NCI-H1694 treated with DMSO at 0.1 percent for 48 hours (cell line): ENCODE results near the gene AQP9.
"Not testable (repeated sequence)": the region's sequence is repeated elsewhere in the genome, so short reads cannot be mapped to it uniquely, and the experiment has no call there.

ENCODE experiments used
- DNase-seq: peaks from one replicate; lab custom pipeline; 2025; lab: John Stamatoyannopoulos, UW

AQP9 gene

DNA sequence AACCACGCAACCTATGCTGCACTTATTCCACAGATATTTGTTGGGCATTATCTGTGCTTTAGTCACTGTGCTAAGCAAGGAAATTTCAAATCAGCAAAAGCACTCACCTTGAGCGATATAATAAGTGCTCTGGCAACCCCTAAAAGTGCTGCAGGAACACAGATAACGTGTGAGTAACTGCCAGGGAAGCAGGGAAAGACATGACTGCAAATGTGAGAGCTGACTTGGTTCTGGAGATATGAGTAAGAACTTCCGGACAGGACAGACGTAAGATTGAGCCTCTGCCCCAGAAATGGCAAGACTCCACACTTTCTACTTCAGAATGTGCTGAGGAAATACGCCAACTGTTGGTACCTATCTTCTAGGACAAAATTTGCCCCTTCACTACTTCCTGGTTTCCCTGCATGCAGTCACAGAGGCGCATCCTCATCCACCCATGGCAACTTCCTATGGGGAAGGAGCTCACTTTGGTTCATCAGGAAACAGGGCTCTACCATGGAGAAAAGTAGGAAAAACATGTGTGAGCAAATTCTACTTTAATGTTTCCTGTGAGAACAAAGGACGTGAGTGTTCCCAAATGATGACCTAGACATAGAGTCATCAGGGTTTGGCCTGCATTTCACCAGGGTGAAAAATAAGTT lies 41.7 kb downstream of the AQP9 start:
- DNase-seq: no peak

DNA sequence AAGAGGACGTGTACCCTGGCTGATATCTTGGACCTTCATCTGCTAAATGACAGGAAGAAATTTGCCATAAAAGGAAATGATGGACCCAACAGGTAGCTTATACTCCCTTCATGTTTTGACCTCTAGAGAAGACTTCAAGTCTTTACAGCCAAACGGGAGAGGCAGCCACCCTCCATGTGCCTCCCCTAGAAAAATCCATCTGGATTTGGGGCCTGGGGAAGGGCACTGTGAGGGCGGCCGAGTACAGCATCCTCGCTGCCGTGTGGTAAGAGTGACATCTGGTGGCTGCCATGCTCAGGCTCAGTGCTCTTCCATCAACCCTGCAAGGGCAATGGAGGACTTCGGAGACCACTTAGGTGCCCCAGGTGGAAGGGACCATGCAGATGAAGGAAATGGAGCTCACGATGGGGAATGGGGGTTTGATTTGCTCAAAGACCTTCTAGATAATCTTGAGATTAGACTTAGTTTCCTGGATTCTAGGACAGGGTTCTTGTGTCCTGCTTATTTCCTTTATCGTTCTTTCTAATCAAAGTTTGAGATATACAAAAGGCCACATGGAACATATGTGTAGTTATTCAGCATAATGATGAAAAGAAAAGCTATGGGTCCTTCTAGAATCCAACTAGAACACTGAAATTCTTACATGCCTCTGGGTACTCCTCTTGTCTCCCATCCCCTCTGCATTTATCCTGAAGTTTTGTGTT lies 44.4 kb downstream of the AQP9 start:
- peak; percentile 18 for DNase-seq

- no peak for DNase-seq
These were observed 47.3 kb downstream of the AQP9 start for GRCh38 chr15:58185439-58185838.

DNA sequence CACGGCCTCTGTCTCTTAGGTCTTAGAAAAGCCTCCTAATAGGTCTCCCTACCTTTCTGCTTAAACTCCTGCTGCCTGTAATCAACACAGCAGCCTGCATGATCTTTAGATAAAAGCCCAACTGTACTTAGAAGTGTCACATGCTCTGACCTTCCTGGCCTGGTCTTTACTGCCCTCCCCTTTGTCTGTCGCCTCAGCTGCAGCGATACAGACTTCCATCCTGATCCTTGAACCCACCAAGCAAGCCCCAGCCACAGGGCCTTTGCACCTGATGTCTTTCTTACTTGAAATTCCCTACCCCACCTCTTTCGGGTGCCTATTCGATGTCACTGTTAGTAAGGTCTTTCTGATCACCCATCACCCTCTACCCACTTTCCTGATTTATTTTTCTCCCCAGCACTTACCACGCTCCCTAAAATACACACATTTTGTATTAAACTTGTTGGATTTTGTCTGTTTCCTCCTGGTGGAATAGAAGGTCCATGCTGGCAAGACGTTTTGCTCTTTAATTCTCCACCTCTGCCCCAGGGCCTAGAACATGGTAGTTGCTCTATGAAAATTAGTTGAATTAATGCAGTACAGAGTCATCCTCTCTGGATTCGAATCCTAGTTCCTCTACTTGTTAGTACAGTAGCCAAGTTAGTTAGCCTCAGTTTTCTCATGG lies 51.1 kb downstream of the AQP9 start:
- DNase-seq: no peak

DNA sequence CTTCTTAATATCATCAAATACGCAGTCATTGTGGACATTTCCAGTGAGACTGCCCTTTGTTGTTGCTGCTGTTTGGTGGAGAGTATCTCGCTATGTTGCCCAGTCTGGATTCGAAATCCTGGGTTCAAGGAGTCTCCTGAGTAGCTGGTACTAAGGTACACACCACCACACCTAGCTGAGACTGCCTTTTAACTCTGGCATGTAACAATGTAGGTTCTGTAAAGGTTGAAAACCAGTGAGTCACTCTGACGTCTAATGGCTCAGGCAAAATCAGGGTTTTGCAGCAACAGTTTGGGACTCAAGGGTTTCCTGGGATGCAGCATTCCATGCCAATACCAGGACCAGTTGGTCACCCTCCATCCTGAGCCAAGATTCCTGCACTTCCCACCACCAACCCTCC lies 52.2 kb downstream of the AQP9 start:
- DNase-seq: no peak

DNA sequence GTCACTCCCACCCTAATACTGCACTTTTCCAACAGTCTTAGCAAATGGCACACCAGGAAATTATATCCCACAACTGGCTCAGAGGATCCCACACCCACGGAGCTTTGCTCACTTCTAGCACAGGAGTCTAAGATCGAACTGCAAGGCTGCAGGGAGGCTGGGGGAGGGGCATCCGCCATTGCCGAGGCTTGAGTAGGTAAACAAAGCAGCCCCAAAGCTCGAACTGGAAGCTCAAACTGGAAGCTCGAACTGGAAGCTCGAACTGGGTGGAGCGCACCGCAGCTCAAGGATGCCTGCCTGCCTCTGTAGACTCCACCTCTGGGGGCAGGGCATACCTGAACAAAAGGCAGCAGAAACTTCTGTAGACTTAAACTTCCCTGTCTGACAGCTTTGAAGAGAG lies 55.5 kb downstream of the AQP9 start:
- DNase-seq: not testable (repeated sequence)

GRCh38 chr15:58200739-58201138 lies 62.6 kb downstream of the AQP9 start:
- DNase-seq: no peak

GRCh38 chr15:58201516-58201915 lies 63.3 kb downstream of the AQP9 start:
- DNase-seq: no peak

- DNase-seq: no peak
These were observed 65.4 kb downstream of the AQP9 start for GRCh38 chr15:58203537-58203936.

GRCh38 chr15:58206151-58206550 lies 68.0 kb downstream of the AQP9 start:
- no peak for DNase-seq

DNA sequence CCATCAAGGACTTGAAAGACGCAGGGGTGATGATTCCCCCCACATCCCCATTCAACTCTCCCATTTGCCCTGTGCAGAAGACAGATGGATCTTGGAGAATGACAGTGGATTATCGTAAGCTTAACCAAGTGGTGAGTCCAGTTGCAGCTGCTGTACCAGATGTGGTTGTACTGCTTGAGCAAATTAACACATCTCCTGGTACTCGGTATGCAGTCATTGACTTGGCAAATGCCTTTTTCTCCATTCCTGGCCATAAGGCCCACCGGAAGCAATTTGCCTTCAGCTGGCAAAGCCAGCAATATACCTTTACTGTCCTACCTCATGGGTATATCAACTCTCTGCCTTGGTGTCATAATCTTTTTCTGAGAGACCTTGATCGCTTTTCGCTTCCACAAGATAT lies 70.0 kb downstream of the AQP9 start:
- not testable (repeated sequence) for DNase-seq

- DNase-seq: not testable (repeated sequence)
These were observed 70.9 kb downstream of the AQP9 start for GRCh38 chr15:58209007-58209481.

DNA sequence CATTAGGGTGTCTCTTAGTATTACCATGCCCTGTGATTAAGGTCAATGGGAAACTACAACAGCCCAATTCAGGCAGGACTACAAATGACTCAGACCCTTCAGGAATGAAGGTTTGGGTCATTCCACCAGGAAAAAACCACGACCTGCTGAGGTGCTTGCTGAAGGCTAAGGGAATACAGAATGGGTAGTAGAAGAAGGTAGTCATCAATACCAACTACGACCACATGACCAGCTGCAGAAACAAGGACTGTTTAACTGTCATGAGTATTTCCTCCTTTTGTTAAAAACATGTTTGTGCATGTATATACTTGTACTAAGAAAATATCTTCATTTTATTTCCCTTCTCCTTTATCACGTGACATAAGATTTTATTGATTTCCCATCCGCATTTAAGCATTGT lies 71.8 kb downstream of the AQP9 start:
- DNase-seq: not testable (repeated sequence)

DNA sequence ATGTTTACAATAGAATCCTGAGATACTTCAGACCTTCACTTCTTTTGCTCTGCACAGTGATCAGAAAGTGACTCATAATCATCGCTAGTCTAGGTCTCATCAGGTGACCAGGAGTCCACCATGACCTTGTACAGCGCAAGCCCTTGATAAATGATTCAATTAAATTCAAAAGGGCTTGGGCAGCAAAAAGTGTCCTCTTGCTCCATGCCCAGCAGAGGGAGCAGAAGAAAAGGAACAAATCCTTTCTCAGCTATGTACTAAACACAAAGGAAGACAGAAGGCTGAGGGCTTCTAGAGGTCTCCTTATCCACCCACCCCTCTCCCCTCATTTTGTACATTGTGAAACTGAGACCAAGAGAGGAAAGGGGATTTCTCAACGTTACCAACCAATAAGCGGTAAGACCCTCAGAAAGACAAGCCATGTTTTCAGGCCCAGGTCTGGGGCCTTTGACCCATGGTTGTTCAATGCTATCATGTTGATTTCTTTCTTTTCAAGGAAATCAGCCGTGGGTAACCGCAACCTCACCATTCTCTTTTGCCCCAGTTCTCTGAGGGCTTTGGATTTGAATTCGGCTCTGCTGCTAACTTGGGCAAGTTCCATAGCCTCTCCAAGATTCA lies 74.8 kb downstream of the AQP9 start:
- peak; percentile 8 for DNase-seq

DNA sequence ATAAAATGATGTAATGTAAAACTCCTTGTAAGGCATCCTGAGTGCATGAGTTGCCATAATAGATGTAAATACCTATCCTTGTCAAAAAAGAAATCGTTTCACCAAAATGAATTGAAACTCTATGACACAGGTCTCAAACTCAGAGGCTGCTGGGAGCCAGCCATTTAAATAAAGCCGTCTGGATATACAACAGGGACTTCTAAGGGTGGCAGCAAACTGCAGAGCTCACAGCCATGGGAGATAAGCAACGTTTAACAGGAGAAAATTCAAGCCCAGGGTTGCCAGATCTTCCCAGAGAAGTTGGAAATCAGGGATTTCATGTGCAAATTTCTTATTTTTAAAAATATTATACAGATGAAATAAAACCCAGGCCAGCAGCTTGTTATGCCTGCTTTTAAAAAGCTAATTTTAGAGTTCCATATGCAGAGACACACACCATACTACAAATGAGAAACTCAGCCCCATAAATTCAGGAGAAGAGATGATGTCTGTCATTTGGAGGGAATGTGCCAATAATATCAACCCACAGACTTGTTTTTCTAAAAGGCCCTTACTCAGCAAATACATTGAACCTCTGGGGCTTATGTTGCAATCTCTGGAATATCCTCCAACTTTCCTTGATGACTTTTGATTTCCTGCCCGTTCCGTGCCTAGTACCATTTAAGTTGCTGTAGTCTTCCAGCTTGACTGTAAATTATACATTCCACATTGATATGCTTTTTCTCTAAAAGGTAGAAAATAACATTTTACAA lies 75.6 kb downstream of the AQP9 start:
- DNase-seq: no peak

GRCh38 chr15:58214591-58215340 lies 76.6 kb downstream of the AQP9 start:
- no peak for DNase-seq

GRCh38 chr15:58217460-58217859 lies 79.3 kb downstream of the AQP9 start:
- DNase-seq: no peak

DNA sequence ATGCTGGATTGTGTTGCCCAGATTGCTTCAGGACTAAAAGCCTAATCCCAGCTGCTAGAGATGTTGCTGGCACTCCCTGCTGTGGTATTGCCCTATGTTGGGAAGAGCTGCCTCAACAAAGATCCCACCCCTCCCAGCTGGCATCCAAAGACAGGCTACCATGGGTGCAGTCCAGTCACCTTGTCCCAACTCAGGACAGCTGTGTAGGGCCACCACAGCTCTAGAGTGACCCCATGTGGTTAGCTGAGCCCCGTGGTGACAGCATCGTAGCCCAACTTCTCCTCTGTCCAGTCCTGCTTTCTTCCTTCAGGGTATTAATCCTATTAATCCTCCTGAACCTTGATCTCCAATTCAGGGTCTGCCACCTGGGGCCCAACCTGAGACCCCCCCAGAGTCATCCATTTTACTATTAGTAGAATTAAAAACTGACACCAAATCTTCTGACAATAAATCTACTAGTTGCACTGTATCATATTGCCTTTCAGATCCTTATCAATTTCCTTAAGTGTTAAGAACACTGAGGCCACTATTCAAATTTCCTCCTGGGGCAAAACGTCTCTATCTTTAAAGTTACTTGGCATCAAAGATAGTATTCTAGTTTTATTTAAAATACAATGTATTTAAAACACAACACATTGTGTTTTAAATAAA lies 83.5 kb downstream of the AQP9 start:
- no peak for DNase-seq

GRCh38 chr15:58222679-58223078 lies 84.5 kb downstream of the AQP9 start:
- DNase-seq: no peak

- no peak for DNase-seq
These were observed 85.3 kb downstream of the AQP9 start for GRCh38 chr15:58223432-58223831.

DNA sequence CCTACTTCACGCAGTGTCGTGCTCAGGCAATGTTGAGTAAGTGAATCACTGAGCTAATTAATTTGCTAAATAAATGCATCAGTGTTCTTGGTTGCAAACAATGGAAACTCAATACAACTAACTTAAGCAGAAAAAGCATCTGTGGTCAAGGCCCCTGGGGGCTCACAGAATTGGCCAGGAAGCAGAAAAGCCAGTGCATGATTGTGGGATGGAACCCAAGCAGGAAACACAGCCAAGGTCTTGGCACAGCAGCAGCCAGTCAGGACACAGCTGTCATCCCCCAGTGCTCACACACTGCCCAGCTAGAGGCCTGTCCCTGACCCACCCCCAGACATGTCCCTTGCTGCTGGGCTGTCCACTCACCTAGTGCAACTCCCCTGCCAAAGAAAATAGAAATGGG lies 85.9 kb downstream of the AQP9 start:
- no peak for DNase-seq
